Parathyroid adenoma (tissue), 2 donors: ENCODE data around the gene GABPB1.

Experiments used
- H2AFZ ChIP-seq: fragments of 300-600 bp; sonication (generic); one replicate; pipeline ENCODE4 v1.7.0; 2017; ENCODE audit warnings: antibody characterized with exemption, mild to moderate bottlenecking
- H3K27ac ChIP-seq: fragments of 300-600 bp; sonication (generic); one replicate; pipeline ENCODE4 v1.7.0; 2017
- H3K27me3 ChIP-seq: fragments of 300-600 bp; sonication (generic); one replicate; pipeline ENCODE4 v1.7.0; 2017; ENCODE audit warnings: low read length; ENCODE audit not compliant: control insufficient read depth, insufficient read depth
- H3K36me3 ChIP-seq: fragments of 300-600 bp; sonication (generic); one replicate; pipeline ENCODE4 v1.7.0; 2017; ENCODE audit warnings: low read length; ENCODE audit not compliant: control insufficient read depth, insufficient read depth
- H3K4me1 ChIP-seq: fragments of 300-600 bp; sonication (generic); one replicate; pipeline ENCODE4 v1.7.0; 2017; ENCODE audit warnings: control low read depth
- H3K4me2 ChIP-seq: fragments of 300-600 bp; sonication (generic); one replicate; pipeline ENCODE4 v1.7.0; 2017; ENCODE audit warnings: low read length
- H3K4me3 ChIP-seq: fragments of 300-600 bp; sonication (generic); one replicate; pipeline ENCODE4 v1.7.0; 2017; ENCODE audit warnings: low read depth, low read length
- H3K79me2 ChIP-seq: fragments of 300-600 bp; sonication (generic); one replicate; pipeline ENCODE4 v1.7.0; 2017; ENCODE audit warnings: control low read depth
- H3K9ac ChIP-seq: fragments of 300-600 bp; sonication (generic); one replicate; pipeline ENCODE4 v1.7.0; 2017; ENCODE audit warnings: mild to moderate bottlenecking
- H3K9me3 ChIP-seq: fragments of 300-600 bp; sonication (generic); one replicate; pipeline ENCODE4 v1.7.0; 2017; ENCODE audit warnings: low read length; ENCODE audit not compliant: control insufficient read depth
- CTCF ChIP-seq: fragments of 300-600 bp; sonication (generic); IDR thresholded peaks from one replicate; pipeline ENCODE4 v1.7.0; 2017; ENCODE audit warnings: antibody characterized with exemption, mild to moderate bottlenecking
- donor health status: primary hyperparathyroidism.

The GABPB1 gene

GRCh38 chr15:50350621-50351020 is 4.4 kb downstream of the GABPB1 start:
- Histone ChIP-seq H3K9me3 (no peaks in the 10 kb centered on the region), H3K27me3 (no peaks in the 10 kb centered on the region), H3K9ac (no peak overlapping the region), H3K27ac (no peak overlapping the region), H3K4me1 (peaks cover 3% of the 10 kb centered on the region), H3K4me2 (no peak overlapping the region), H3K36me3 (no peaks in the 10 kb centered on the region), H3K4me3 (no peak overlapping the region), H3K79me2 (peaks cover 19% of the 10 kb centered on the region), H2AFZ (no peak overlapping the region)
- TF ChIP-seq CTCF, result no peak

GRCh38 chr15:50345298-50345697 is 9.7 kb downstream of the GABPB1 start:
- H3K9ac ChIP-seq, result no peak overlapping the region
- peaks cover 28% of the 10 kb centered on the region for H3K79me2 ChIP-seq
- H3K27ac ChIP-seq, result no peak overlapping the region
- H2AFZ ChIP-seq, result no peak overlapping the region
- H3K9me3 ChIP-seq, result no peaks in the 10 kb centered on the region
- TF ChIP-seq CTCF, result no peak
- H3K4me1 ChIP-seq, result no peaks in the 10 kb centered on the region
- H3K36me3 ChIP-seq, result no peaks in the 10 kb centered on the region
- H3K27me3 ChIP-seq, result no peaks in the 10 kb centered on the region
- no peak overlapping the region for H3K4me3 ChIP-seq
- no peak overlapping the region for H3K4me2 ChIP-seq

GRCh38 chr15:50344006-50344464 is 11.0 kb downstream of the GABPB1 start:
- Histone ChIP-seq H3K4me3 (no peak overlapping the region), H3K4me2 (no peak overlapping the region), H3K27me3 (no peaks in the 10 kb centered on the region), H3K4me1 (no peaks in the 10 kb centered on the region), H3K27ac (no peak overlapping the region), H3K79me2 (peaks cover 26% of the 10 kb centered on the region), H3K9me3 (no peaks in the 10 kb centered on the region), H2AFZ (no peak overlapping the region), H3K36me3 (no peaks in the 10 kb centered on the region), H3K9ac (no peak overlapping the region)
- TF ChIP-seq CTCF, result no peak

GRCh38 chr15:50341616-50342136 is 13.3 kb downstream of the GABPB1 start:
- Histone ChIP-seq H3K27ac (no peak overlapping the region), H3K79me2 (peaks cover 19% of the 10 kb centered on the region), H3K9ac (no peak overlapping the region), H3K27me3 (no peaks in the 10 kb centered on the region), H3K4me2 (no peak overlapping the region), H3K9me3 (no peaks in the 10 kb centered on the region), H3K4me1 (no peaks in the 10 kb centered on the region), H3K36me3 (no peaks in the 10 kb centered on the region), H3K4me3 (no peak overlapping the region), H2AFZ (no peak overlapping the region)
- no peak for TF ChIP-seq CTCF

DNA sequence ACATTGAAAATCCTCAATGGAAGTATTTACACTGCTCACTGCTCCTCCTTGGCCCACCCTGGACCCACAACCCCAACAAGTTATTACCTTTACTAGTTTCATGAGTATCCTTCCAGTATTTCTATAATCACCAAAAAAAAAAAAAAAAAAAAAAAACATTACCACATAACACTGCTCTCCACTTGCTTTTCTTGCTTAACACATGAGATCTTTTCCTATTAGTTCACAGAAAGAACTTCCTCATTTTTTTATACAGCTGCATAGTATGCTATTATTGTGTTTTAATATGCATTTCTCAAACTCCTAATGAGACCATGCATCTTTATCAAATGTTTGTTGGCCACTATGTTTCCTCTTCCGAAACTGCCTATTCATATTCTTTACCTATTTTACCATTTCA is 14.6 kb downstream of the GABPB1 start:
- TF ChIP-seq CTCF, result no peak
- no peak overlapping the region for H3K27ac ChIP-seq
- H3K4me2 ChIP-seq, result no peak overlapping the region
- H3K27me3 ChIP-seq, result no peaks in the 10 kb centered on the region
- H3K9me3 ChIP-seq, result no peaks in the 10 kb centered on the region
- no peak overlapping the region for H3K4me3 ChIP-seq
- no peaks in the 10 kb centered on the region for H3K4me1 ChIP-seq
- H3K36me3 ChIP-seq, result no peaks in the 10 kb centered on the region
- H3K79me2 ChIP-seq, result peaks cover 14% of the 10 kb centered on the region
- no peak overlapping the region for H2AFZ ChIP-seq
- no peak overlapping the region for H3K9ac ChIP-seq
